ENCODE measurements around the gene WBP4. TPM values are rescaled to one million over a fixed set of nuclear protein-coding genes. Genes with fewer than 3 reads are reported as not detected.

WBP4 gene
- total and polyA plus RNA-seq, 9 of the 15 experiments (the other 6 are each of a cell fraction or from before 2014, with no cell fraction given) = 5.5 to 12.2 (median 7.9) TPM

- TF ChIP-seq ZNF407 (IDR thresholded peaks at IDR 0.05; ENCODE audit: low read depth) (no peak), SLC30A9 (CRISPR knock-in tag; IDR thresholded peaks at IDR 0.05) (no peak), NCOR1 (IDR thresholded peaks at IDR 0.05) (no peak), ZNF41 (CRISPR knock-in tag; conservative IDR thresholded peaks at IDR 0.05) (no peak), STAG1 (CRISPR knock-in tag; IDR thresholded peaks at IDR 0.05; ENCODE audit: borderline replicate concordance) (no peak), ZNF24 (IDR thresholded peaks at IDR 0.05) (0 out of 2 replicates have a peak, but pooled peaks have one; percentile 8), MED1 (CRISPR knock-in tag; IDR thresholded peaks at IDR 0.05; ENCODE audit: borderline replicate concordance) (no peak), SREBF1 (IDR thresholded peaks at IDR 0.05; ENCODE audit: borderline replicate concordance, low read depth, low read length) (no peak), NFRKB (IDR thresholded peaks at IDR 0.05; ENCODE audit: low read depth) (no peak), CREBBP (IDR thresholded peaks at IDR 0.05; ENCODE audit: low read depth, low read length) (no peak), KAT8 (IDR thresholded peaks at IDR 0.05; ENCODE audit: low read depth) (no peak), RCOR1 (IDR thresholded peaks at IDR 0.05; ENCODE audit: borderline replicate concordance in 1 of 2, low read depth in 2 of 2, low read length in 2 of 2) (0 out of 4 replicates have a peak, but pooled peaks of 1 of the 2 experiments have one; percentile 15), ETV6 (IDR thresholded peaks at IDR 0.05; ENCODE audit: borderline replicate concordance in 1 of 2, low read depth in 2 of 2, low read length in 1 of 2) (no peak), ETV6 (CRISPR knock-in tag; IDR thresholded peaks at IDR 0.05; ENCODE audit: borderline replicate concordance) (no peak), USF1 (CRISPR knock-in tag; IDR thresholded peaks at IDR 0.05) (no peak), ZBED1 (IDR thresholded peaks at IDR 0.05) (no peak), PTRF (tag; IDR thresholded peaks at IDR 0.05) (no peak), HINFP (tag; conservative IDR thresholded peaks at IDR 0.05; ENCODE audit: low read depth) (no peak), ARID2 (IDR thresholded peaks at IDR 0.05) (no peak), ZFP36 (IDR thresholded peaks at IDR 0.05; ENCODE audit: low read depth, low read length, partially characterized antibody) (peak; percentile 33)
Measured at GRCh38 chr13:41054919-41055619, 6.2 kb upstream of the WBP4 start (continued).

Measured in K562 (cell line).